ENCODE data around the gene SYNE1.
"Not testable (repeated sequence)": the region's sequence is repeated elsewhere in the genome, so short reads cannot be mapped to it uniquely, and the experiment has no call there.

Gene SYNE1

DNA sequence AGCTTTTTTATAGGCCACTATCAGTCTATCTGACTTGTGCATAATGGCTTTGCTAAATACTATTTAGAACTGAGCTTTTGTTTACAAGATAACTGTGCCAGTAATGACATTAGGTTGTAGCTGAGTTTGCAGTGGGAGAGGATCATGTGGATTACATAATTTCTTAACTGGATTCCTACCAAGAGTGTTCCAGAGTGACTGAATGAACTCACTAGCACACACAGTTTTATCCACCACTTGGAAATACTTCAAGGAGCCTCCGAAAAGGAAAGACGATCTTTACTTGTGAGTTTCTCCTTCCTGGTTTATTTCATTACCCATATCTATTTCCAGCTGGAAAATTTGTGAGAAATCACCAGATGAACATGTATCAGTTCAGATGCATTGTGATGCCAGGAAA is 10.9 kb upstream of the SYNE1 start:
- CTCF ChIA-PET, result interaction anchor here (1.0 to 1.5 kb wide), 5 partner anchors 13 to 163 kb away, joined by 4 to 8 read pairs (median 4); no protein-coding TSS in a partner anchor
- H3K4me3 ChIP-seq (ENCODE audit: low read depth, low read length), result no peak overlapping the region
- DNase-seq (ENCODE audit: low read depth, low spot score), result no peak
- POLR2A ChIA-PET, result no interaction called here
- TF ChIP-seq, protein P1, sequence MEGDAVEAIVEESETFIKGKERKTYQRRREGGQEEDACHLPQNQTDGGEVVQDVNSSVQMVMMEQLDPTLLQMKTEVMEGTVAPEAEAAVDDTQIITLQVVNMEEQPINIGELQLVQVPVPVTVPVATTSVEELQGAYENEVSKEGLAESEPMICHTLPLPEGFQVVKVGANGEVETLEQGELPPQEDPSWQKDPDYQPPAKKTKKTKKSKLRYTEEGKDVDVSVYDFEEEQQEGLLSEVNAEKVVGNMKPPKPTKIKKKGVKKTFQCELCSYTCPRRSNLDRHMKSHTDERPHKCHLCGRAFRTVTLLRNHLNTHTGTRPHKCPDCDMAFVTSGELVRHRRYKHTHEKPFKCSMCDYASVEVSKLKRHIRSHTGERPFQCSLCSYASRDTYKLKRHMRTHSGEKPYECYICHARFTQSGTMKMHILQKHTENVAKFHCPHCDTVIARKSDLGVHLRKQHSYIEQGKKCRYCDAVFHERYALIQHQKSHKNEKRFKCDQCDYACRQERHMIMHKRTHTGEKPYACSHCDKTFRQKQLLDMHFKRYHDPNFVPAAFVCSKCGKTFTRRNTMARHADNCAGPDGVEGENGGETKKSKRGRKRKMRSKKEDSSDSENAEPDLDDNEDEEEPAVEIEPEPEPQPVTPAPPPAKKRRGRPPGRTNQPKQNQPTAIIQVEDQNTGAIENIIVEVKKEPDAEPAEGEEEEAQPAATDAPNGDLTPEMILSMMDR (IDR thresholded peaks at IDR 0.05; ENCODE audit: insufficient read depth, low read length, missing control alignments), result no peak

DNA sequence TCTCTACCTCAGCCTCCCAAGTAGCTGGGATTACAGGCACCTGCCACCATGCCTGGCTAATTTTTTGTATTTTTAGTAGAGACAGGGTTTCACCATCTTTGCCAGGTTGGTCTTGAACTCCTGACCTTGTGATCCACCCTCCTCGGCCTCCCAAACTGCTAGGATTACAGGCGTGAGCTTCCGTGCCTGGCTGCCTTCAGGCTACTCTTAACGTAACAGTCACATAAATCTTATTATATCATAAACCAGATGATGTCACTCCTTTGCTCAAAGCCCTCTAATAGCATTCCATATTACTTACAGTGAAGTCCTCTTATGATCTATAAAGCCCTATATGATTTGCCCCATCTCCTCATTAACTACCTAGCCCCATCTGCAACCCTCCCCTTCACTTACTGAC is 9.6 kb upstream of the SYNE1 start:
- H3K4me3 ChIP-seq (ENCODE audit: low read depth, low read length); POLR2A ChIA-PET; DNase-seq (ENCODE audit: low read depth, low spot score): not testable (repeated sequence)
- CTCF ChIA-PET, result interaction anchor here (1.1 to 1.5 kb wide), 2 partner anchors 12 to 161 kb away, joined by 3 to 4 read pairs; no protein-coding TSS in a partner anchor

DNA sequence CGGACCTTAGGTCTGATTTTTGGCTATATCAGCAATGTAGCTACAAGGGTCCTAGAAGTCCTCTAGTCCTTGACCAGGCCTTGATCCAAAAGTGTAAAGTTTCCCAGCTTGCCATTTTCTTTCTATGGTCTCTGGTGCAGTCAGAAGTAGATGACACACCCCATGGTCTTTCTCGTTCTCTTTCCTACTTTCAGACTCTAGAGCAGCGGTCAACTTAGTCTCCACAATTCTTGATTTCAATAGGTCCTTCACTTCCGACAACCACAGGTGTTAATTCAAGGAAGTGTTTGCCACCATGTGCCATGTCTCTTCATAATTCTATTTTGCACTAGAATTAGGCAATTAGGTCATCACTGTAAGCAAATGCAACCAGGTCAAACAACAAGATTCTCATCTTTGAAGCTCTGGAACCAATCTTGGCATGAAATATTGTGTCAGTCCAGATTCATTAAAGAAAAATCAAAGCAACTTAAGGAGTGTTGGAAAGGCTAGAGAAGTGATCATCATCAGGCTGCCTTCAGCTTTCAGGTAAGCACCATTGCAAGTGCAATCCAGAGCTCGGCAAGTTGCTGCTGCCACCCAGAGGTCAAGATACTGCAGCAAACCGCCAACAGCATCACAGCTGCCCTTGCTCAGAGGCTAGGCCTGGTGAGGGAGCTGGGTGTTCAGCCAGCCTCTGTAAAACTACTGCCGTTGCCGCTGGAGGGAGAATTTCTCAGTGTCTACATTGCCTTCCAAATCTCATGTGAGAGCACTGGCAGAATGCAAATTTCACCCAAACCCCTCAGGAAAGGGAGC is 5.6 kb upstream of the SYNE1 start:
- H3K4me3 ChIP-seq (ENCODE audit: low read depth, low read length), result no peak overlapping the region
- DNase-seq (ENCODE audit: low read depth, low spot score), result no peak
- ChIA-PET CTCF (interaction anchor here (0.8 to 3.3 kb wide), 27 partner anchors 9 to 305 kb away, joined by 3 to 54 read pairs (median 5); no protein-coding TSS in a partner anchor), POLR2A (no interaction called here)
- TF ChIP-seq, protein P1 (IDR thresholded peaks at IDR 0.05; ENCODE audit: insufficient read depth, low read length, missing control alignments), result peak; percentile 73

DNA sequence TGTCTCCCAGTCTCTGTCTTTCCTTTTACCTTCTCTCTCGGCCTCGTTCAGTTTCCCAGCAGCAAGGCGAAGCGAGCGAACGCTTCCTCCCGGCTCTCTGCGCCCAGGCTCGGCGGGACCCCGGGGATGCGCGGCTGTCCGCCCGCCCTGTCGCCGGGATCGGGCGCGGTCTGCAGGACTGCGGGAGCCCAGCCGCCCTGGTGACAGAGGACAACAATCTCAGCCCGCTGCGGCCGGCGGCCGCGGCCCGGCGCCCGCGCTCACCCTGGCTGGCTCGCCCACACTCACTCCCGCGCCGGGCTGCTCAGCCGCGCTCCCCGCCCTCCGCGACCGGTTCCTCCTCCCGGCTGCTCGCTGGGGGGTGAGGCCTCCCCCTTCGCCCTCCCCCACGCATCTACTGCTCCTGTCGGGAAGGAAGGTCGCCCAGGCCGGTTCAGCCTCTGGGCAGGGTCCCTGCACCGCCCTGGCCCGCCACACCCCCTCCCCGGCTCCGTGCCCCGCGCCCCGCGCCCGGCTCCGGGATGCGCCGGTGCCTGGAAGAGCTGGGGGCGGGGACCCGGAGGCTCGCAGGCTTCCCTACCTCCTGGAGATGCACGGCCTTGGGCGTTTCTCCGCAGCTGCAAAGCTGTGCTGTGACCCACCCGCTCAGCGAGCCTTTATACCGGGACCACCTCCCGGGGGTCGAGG is 410 bp downstream of the SYNE1 start:
- ChIA-PET CTCF (no interaction called here), POLR2A (interaction anchor here (0.5 to 1.0 kb wide), 2 partner anchors 85 to 185 kb away, joined by 3 read pairs; no protein-coding TSS in a partner anchor)
- TF ChIP-seq, protein P1 (IDR thresholded peaks at IDR 0.05; ENCODE audit: insufficient read depth, low read length, missing control alignments), result no peak
- no peak for DNase-seq (ENCODE audit: low read depth, low spot score)
- peak overlapping the region; percentile 68 for H3K4me3 ChIP-seq (ENCODE audit: low read depth, low read length)

DNA sequence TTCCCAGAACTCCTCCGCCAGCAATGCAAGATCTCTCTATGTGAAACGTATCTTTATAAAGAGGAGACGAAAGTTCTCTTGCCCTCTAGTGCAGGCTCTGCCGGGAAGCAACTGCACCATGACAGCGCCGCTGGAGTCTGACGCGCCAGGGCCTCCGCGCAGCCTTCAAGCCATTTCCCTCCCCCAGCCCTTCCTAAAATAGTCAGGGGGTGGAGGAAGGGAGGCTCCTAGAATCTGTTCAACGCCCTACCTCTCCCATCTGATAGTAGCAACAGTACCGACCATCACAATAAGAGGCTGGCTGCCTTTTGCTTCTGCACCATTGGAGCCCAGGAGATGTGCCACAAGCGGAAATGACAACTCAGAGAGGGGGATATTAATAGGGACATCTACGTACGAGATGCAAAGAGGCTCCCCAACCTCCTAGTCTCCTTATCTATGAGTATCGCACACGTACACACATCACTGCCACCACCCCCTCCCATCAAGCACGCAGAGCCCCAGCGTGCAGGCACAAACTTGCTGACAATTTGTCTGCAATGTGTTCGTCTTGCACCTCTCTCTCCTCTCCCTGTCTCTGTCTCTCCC is 1.0 kb downstream of the SYNE1 start:
- POLR2A ChIA-PET, result no interaction called here

DNA sequence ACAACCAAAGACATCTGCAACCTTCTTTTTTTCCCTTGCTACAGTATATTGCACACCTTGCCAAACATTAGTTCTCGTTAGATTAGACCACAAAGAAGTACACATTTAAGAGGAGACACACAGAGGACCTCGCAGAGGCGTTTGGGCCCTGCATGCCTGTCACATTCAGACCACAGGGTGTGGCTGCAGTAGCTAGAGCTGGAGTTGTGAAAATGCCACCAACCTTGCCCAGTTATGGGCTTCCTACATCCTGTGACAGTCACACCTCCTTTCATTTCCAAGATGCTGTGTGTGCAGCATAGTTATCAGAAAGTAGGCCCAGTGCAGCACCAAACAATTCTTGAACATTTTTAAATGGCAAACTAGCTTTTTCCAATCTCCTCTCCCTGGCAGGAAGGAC is 2.4 kb downstream of the SYNE1 start:
- no peak for DNase-seq (ENCODE audit: low read depth, low spot score)
- TF ChIP-seq, protein P1 (IDR thresholded peaks at IDR 0.05; ENCODE audit: insufficient read depth, low read length, missing control alignments), result no peak
- no peak overlapping the region for H3K4me3 ChIP-seq (ENCODE audit: low read depth, low read length)
- CTCF ChIA-PET, result interaction anchor here (1.3 kb wide), 1 partner anchor 13 kb away, joined by 4 read pairs; no protein-coding TSS in a partner anchor
- POLR2A ChIA-PET, result no interaction called here

More for the DNA sequence above, 1.0 kb downstream of the SYNE1 start:
- TF ChIP-seq, protein P1 (IDR thresholded peaks at IDR 0.05; ENCODE audit: insufficient read depth, low read length, missing control alignments), result no peak
- CTCF ChIA-PET, result interaction anchor here (0.6 kb wide), 1 partner anchor 10 kb away, joined by 3 read pairs; no protein-coding TSS in a partner anchor
- DNase-seq (ENCODE audit: low read depth, low spot score), result no peak
- H3K4me3 ChIP-seq (ENCODE audit: low read depth, low read length), result peak overlapping the region; percentile 68
